GM21515 (cell line): ENCODE results near the gene EFHD1.
"Not testable (repeated sequence)": the region's sequence is repeated elsewhere in the genome, so short reads cannot be mapped to it uniquely, and the experiment has no call there.

Source experiments
- ATAC-seq: cut with Tn5 transposase; IDR thresholded peaks from one replicate; pipeline ENCODE4 v1.9.1; 2021; ENCODE audit not compliant: unreplicated experiment

Gene EFHD1

DNA sequence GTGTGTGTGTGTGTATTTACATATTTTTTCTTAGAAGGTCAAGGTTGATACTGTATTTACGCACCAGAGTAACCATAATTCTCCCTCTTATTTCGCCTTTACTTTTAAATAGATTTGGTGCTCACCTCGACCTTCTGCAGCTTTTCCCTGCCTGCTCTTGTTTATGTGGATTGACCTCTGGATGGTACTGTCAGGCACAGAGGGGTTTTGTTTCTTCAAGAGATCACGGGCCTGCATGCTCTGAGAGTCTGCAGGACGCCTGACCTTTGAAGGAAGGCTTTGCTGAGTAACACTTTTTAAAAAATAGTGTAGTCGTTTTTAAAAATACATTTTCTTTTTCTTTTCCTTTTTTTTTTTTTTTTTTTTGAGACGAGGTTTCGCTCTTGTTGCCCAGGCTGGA is 18.1 kb upstream of the EFHD1 start:
- no peak for ATAC-seq

DNA sequence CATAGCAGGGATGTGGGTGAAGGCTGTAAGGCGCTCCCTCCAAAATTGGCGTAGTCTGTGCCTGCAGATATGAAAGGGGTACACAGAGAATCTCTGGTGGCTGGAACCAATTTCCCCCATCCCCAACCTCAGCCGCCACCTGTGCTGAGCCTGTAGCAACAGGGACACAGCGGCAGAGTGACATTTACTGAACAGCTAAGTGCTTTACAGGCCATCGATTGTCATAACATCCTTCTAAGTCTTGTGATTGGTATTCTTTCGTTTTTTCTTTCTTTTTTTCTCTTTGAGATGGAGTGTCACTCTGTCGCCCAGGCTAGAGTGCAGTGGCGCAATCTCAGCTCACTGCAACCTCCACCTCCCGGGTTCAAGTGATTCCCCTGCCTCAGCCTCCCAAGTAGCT is 12.2 kb upstream of the EFHD1 start:
- no peak for ATAC-seq

DNA sequence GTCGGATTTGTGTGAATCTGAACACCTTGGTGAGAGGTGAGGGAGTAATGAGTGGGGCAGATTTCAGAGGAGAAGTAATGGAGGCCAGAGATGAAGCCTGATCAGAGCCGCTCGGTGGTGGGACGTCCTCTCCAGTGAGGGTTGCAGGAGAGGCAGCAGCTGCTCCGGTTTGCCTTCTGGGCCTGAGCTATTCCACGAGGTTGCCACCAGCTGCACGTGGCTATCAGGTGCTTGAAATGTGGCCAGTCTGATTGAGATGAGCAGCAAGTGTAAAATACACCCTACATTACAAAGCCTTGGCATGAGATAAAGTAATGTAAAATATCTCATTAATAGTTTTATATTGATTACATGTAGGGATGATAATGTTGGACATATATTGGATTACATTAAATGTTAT is 10.8 kb upstream of the EFHD1 start:
- ATAC-seq, result no peak

DNA sequence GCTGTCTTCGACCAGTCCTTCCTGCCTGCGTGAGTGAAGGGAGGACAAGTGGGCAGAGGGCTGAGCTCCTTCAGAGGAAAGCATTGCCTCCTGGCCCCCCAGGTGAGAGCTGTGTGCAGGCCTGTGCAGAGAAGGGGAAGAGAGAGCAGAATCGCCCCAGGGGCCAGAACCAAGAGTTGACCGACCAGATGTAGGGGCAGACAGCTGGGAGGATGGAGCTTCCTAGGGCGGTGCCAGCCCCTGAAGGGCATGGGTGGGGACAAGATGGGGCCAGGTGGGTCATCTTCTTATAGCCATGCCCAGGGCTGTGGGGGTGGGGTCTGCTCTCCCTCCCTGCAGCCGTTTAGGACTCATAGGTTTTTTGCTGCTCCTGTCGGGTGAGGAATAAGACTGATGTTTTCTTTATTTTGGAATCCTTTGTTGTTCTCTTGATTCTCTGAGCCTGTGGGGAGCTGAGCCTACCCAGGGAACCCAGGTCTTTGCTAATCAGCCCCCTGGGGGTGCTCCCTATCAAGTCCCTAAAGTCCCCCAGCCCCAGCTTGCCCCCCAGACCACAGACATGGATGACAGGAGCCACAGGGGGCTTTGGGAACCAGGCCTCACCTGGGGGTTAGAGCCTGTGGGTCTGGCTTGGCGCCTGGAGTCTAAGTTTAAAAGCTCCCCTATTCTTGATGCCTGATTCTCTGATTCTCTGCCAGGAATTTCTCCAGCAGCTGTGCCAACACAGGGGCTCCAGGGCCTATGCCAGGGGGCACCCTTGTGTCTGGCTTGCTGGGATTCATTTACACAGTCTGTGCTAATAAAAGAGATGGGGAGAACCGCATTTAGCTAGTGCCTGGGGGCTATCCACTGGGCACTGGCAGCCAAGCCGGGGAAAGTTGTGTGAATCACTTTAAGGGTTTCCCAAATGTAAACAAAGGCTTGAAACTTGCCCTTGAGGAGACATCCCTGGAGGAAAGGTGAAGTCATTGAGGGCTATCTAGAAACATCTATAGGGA is 9.3 kb upstream of the EFHD1 start:
- ATAC-seq, result no peak

DNA sequence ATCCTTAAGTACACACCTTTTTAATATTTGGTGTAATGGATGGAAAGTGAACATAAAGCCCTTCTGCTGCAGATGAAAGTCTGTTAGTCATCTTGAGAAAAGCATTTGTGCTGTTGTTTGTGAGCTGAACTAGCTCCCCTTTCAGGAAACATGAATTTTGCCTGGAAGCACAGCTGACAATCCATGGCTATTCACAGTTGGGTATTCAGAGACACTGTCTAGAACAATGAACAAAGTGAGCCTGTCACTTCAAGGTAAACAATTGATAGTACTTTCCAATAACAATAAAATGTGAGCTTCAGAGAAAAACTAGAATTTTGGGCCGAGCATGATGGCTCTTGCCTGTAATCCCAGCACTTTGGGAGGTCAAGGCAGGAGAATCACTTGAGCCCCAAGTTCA is 6.8 kb upstream of the EFHD1 start:
- ATAC-seq, result no peak

DNA sequence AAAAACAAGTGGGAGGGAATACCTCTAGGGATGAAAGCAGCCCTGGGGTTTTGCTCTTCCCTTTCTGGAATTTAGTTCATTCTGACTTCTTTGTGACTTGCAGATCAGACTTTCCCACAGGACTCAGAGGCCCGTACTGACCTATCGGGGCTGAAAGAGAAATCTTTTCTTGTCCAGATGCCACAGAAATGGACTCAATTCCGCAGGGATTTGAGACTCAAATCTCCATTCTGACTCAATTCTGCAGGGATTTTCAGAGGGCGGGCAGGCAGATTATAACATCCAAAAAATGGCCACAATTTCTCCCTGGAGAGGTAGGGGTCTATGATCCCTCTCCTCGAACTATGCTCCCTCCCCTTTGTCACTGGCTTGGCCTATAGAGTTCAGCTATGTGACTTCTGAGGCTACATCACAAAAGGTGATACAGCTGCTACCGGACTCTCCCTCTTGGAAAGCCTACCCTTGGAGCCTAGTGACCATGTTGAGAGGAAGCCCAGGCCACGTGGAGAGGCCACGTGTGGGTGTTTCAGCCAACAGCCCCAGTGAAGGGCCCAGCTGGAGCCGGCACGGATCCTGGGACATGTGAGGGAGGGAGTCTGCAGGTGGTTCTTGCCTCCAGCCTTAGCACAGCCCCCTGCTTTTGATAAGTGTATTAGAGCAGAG is 4.8 kb upstream of the EFHD1 start:
- no peak for ATAC-seq

DNA sequence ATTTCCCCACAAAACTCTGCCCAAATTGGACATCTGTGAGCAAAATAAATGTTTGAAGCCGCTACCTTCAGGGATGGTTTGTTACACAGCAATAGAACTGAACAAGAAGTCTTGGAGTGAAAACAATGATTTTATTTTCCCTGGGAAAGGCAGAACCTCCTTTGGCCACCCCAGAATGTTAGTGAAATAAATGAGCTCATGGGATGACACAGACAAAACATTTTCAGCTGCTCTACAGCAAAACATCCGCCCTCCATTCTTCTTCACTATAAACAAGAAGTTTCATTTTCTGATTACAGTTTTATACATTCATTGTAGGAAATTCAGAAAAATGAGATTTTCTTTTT is 4.3 kb upstream of the EFHD1 start:
- ATAC-seq, result no peak

DNA sequence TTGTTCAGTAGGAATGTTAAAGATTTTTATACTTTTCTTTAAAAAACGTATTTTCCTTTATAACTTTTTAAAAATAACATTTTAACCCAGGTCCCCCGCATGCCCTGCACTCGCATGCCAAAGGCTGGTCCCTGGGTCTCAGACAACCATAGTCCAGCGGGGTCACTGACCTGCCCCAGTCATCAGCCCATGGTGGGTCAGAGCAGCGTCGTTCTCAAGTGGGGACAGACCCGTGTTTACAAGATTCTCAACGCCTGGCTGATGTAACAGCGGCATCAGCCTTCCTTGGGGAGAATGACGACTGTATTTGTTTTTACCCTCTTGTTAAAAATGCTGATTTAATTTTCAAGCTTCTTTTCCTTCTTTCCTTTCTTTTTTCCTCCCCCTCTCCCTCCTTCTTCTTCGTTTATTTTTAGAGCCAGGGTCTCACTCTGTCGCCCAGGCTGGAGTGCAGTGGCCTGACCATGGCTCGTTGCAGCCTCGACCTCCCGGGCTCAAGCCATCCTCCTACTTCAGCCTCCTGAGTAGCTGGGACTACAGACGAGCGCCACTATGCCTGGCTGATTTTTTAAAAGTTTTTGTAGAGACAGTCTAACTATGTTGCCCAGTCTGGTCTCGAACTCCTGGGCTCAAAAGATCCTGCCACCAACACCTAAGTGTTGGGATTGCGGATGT is 1.0 kb upstream of the EFHD1 start:
- no peak for ATAC-seq

DNA sequence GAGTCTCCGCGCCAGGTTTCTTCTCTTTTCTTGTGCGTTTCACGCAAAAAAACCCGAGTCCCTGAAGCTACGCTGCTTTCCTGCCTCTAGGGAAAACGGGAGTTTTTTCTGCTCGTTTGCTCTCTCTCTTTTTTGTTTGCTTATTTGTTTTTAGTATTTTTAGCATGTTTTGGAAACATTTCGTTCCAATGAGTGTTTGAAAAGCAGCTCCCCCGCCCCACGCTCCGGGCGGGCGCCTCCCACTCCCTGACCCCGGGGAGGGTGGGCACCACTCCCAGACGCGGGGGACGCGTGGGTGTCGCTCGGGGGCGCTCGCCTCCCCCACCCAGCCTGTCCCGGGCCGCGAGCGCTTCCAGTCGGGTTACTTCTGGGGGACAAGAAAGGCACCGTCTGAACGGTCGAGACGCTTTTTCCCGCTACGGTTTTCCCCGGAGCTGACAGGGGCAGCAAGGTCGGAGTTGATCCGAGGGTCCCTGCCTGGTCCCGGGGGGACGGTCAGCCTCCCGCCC is 446 bp upstream of the EFHD1 start:
- no peak for ATAC-seq

DNA sequence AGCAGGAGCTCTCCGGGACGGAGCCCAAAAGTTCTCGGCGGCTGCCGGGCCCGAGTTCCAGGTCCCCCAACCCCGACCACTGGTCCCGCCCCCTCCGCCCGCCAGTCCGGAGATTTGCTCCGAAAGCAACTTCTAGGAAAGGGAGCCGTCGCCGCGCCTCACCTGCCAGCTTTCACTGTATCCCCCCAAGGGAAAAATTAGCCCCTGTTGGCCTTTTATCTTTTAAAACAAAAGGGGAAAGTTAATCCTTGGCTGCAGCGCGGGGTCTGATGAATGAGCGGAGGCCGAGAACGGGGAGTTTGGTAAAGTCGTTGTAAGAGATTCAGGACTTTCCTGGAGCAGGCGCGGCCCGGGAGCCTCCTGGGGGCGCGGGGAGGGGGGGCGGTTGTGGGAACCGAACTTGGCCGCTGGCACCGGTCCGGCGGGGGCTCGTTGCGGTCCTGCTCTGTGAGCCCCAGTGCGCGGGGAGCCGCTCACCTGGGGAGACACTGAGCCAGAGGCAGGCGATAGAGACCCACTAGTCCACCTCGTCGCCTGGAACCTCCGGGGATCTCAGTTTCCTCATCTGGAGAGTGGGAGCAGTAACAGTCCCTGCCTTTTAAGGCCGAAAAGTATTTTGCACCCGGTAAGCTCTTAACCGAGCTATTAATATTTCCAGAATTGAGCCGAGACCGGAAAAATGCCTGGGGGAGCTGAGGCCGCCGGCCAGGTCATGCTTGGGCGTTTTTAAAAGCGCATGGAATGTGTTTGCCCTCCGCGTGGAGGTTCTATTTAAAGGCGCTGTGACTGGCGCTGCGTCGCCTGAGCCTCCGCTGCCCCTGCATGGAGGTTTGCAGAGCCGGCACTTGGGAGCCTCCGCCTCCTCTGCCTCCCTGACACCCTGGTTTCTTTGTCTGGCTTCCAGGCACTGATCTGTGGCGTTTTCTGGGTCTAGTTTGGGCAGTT is 1.1 kb downstream of the EFHD1 start:
- ATAC-seq, result no peak

DNA sequence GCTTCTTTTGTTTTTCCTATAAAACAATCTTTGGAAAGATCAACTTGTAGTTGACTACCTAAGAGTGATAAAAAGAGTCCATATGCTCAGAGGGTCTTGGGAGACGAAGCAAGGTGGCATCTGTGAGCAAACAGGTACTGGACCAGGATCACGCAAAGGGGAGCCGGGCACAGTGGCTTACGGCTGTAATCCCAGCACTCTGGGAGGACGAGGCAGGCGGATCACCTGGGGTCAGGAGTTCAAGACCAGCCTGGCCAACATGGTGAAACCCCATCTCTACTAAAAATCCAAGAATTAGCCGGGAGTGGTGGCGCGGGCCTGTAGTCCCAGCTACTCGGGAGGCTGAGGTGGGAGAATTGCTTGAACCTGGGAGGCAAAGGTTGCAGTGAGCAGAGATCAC is 2.0 kb downstream of the EFHD1 start:
- ATAC-seq, result not testable (repeated sequence)

DNA sequence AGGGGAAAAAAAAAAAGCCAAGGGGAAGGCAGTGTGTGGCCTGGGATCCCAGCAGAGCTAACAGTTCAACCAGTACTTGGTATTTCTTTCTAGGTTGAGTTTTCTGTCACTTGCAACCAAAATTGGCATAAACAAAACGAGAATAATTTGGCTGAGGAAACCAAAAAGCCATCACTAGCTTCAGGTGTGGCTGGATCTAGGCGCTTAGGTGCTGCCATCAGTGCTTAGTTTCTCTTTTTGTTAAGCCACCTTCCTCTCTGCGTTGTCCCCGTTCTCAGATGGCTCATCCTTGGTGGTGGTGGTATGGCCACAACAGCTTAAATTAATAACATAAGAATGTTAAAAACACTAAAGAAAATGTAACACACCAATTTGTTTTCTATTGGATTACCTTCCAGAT is 2.4 kb downstream of the EFHD1 start:
- no peak for ATAC-seq

DNA sequence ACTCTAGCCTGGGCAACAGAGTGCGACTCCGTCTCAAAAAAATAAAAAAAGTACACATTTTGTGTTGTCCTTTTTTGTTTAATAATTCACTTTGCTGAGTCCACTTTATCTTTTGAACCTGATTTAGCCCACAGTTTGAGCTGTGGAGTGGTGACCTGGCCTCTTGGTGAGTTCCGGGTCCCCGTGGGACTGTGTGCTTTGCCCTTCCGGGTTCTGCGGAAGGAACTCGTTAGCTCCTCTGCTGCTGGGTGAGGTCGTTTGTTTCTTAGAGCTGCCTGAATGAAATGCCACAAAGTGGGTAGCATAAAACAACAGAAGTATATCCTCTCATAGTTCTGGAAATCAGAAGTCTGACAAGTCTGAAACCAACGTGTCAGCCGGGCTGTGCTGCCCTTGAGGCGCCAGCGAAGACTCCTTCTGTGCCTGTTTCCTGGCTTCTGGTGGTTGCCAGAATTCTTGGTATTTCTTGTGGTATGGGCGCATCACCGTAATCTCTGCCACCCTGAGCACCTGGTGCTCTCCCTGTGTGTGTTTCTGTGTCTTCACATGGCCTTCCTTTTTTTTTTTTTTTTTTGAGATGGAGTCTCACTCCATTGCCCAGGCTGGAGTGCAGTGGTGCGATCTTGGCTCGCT is 3.5 kb downstream of the EFHD1 start:
- ATAC-seq, result no peak

DNA sequence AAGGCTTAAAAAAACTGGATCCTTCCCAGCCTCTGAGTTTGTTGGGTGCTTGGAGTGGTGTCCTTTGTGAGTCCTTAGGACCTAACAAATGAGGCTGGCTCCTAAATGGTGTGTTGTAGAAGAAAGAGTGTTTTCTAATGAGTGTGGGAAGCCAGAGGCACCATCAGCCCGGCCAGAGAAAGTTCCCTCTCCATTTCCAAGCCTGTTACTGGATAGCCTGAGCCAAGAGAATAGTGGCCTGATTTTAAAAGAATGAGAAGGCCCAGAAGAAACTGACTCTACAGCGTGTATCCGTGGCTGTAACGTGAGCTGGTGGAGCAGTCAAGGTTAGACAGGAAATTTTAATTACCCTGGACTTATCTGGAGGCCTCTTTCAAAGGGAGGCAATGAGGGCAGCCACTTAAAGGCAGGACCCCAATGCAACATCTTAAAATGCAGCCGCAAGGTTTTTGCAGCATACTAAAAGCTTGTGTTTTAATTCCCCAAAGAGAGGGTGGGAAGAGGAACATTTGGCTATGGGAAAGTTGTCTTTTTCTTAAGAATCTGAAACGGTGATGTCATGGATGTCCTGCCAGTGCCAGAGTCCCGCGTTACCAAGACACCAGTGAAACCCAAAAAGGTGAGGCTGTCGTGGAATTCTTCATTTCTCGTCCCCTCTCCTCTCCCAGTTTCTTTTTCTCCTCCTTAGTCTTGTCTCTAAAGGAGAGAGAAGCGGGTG is 4.6 kb downstream of the EFHD1 start:
- no peak for ATAC-seq

DNA sequence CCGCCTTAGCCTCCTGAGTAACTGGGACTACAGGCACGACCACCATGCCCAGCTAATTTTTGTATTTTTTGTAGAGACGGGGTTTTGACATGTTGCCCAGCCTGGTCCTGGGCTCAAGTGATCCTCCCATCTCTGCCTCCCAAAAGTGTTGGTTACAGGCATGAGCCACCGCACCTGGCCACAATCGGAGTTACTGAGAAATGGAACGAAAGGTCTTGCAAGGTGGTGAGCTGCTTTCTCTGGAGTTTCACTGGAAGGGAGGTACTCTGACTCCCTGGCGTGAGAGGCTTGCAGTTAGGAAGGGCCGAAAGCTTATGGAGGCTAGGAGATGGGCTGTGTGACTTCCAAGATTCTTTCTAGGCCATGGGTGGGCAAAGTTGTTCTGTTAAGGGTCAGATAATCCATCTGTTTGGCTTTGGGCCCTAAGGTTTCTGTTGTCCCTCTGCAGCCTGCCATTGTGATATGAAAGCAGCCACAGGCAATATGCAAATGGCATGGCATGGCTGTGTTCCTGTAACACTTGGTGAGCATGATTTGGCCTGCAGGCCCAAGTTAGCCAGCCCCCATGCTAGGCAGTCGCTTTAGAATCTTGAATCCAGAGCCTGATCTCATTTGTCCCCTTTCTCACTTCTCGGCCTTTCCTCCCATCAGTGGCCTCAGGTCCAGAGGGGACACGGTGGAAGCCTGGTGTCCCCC is 7.9 kb downstream of the EFHD1 start:
- no peak for ATAC-seq

DNA sequence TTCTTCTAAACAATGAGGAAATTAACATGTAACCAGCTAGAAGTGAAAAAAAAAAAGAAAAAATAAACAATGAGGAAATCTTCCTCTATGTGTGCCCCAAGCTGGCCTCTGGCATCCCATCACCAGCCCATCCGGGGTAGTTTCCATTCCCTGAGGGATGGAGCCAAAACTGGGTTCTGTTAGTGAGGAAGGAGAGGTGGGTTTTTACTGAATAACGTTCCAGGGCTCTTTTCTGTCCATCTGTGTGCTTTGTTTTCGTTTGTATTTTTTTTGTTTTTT is 9.7 kb downstream of the EFHD1 start:
- no peak for ATAC-seq

DNA sequence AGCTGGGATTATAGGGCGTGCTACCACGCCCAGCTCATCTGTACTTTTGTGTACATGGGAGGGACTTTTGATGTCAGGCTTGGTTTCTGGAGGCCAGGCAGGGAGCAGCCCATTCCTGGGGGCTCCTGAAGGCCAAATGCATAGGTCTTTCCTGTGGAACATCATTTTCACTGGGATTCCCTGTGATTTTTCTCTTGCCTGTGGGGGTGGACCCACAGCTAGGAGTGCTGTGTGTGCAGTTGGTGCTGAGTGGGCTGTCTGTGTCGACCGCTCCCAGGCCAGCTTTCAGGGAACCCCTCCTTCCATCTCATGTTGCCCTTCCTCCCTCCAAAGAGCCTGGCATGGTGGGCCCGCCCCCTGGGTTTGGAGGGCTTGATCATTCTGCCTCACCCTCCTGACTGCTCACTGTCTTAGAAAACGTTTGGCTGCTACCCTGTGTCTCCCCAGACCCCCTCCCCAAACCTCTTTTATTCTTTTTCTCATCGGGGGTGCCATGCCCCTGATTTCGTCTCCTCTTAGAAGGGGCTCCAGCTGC is 10.5 kb downstream of the EFHD1 start:
- ATAC-seq, result no peak

DNA sequence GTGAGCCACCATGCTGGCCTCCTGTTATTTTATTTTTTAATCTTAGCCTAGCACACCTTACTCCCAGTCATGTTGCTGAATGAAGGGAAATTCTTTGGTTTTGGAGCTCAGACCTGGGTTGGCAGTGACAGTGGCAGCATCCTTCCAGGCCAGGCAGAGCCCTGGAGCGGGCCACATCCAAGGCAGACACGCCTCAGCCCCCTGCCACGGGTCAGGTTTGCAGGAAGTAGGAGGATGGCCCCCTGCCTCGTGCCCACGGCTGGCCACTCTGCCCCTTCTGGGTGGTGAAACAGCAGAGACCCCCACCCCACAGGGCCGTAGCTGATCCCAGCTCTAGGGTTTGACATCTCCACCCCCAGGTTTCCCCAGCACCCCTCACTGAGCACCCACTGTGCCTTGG is 11.7 kb downstream of the EFHD1 start:
- no peak for ATAC-seq

DNA sequence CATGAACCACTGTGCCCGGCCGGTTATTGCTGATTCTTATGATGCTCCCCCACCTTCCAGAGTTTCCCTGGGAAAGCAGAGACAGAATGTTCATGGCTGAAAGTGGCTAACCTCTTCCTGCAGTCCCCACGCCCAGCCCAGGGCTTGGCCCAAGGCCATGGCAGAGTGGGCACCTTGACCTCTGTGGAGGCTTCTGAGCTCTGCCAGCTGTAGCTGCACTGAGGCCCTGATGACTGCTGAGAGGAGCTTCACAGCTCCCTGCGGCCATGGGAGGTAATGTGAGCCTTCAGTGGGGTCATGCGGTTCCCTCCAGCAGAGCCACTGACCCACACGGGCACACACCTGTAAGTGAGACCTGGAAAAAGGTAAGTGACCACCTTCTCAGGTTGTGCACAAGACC is 13.3 kb downstream of the EFHD1 start:
- ATAC-seq, result no peak
